Measurements from ENCODE around the gene UBA5.

The UBA5 gene

GRCh38 chr3:132669256-132669777 is 9.2 kb downstream of the UBA5 start:
- no peak for TF ChIP-seq CTCF (IDR thresholded peaks at IDR 0.05; ENCODE audit: control insufficient read depth, insufficient read depth, low read depth, low read length, missing control alignments)
- no peak overlapping the region for H3K4me3 ChIP-seq (ENCODE audit: control insufficient read depth, low read depth, low read length)
- no peak for DNase-seq (ENCODE audit: low read depth)

DNA sequence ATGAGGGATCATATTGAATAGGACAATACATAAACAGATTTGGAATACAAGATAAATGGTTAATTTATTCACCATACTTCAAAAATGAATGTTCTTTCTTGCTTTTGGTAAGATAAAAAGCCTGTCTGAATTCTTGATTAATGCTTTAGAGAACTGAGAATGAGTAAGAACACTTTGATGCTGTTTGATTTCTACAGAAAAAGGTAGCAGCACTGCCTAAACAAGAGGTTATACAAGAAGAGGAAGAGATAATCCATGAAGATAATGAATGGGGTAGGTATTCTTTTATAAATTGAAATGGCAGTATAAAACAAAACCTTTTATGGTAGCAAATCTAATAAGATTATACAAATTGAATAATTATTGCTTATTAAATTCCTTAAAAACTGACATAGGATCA is 15.3 kb downstream of the UBA5 start:
- DNase-seq (ENCODE audit: low read depth), result no peak
- no peak for TF ChIP-seq CTCF (IDR thresholded peaks at IDR 0.05; ENCODE audit: control insufficient read depth, insufficient read depth, low read depth, low read length, missing control alignments)
- H3K4me3 ChIP-seq (ENCODE audit: control insufficient read depth, low read depth, low read length), result no peak overlapping the region

GRCh38 chr3:132679911-132680310 is 19.8 kb downstream of the UBA5 start:
- no peak for DNase-seq (ENCODE audit: low read depth)
- no peak for TF ChIP-seq CTCF (IDR thresholded peaks at IDR 0.05; ENCODE audit: control insufficient read depth, insufficient read depth, low read depth, low read length, missing control alignments)

GRCh38 chr3:132681421-132681820 is 21.3 kb downstream of the UBA5 start:
- no peak overlapping the region for H3K4me3 ChIP-seq (ENCODE audit: control insufficient read depth, low read depth, low read length)
- no peak for TF ChIP-seq CTCF (IDR thresholded peaks at IDR 0.05; ENCODE audit: control insufficient read depth, insufficient read depth, low read depth, low read length, missing control alignments)
- no peak for DNase-seq (ENCODE audit: low read depth)

More at GRCh38 chr3:132679911-132680310, 19.8 kb downstream of the UBA5 start:
- H3K4me3 ChIP-seq (ENCODE audit: control insufficient read depth, low read depth, low read length), result no peak overlapping the region

- no peak for TF ChIP-seq CTCF (IDR thresholded peaks at IDR 0.05; ENCODE audit: control insufficient read depth, insufficient read depth, low read depth, low read length, missing control alignments)
- H3K4me3 ChIP-seq (ENCODE audit: control insufficient read depth, low read depth, low read length), result no peak overlapping the region
- DNase-seq (ENCODE audit: low read depth), result no peak
Observed at GRCh38 chr3:132682201-132682600, 22.1 kb downstream of the UBA5 start.

- TF ChIP-seq CTCF (IDR thresholded peaks at IDR 0.05; ENCODE audit: control insufficient read depth, insufficient read depth, low read depth, low read length, missing control alignments), result no peak
- no peak overlapping the region for H3K4me3 ChIP-seq (ENCODE audit: control insufficient read depth, low read depth, low read length)
- no peak for DNase-seq (ENCODE audit: low read depth)
Observed at GRCh38 chr3:132690040-132690439, 29.9 kb downstream of the UBA5 start.

- no peak for DNase-seq (ENCODE audit: low read depth)
- TF ChIP-seq CTCF (IDR thresholded peaks at IDR 0.05; ENCODE audit: control insufficient read depth, insufficient read depth, low read depth, low read length, missing control alignments), result no peak
- no peak overlapping the region for H3K4me3 ChIP-seq (ENCODE audit: control insufficient read depth, low read depth, low read length)
Observed at GRCh38 chr3:132694991-132695390, 34.9 kb downstream of the UBA5 start.

Measured in AG09309 (cell line).